ENCODE data around the gene NIT1.

Gene NIT1

GRCh38 chr1:161139766-161140165 lies 21.9 kb downstream of the NIT1 start:
- TF ChIP-seq, protein P1, sequence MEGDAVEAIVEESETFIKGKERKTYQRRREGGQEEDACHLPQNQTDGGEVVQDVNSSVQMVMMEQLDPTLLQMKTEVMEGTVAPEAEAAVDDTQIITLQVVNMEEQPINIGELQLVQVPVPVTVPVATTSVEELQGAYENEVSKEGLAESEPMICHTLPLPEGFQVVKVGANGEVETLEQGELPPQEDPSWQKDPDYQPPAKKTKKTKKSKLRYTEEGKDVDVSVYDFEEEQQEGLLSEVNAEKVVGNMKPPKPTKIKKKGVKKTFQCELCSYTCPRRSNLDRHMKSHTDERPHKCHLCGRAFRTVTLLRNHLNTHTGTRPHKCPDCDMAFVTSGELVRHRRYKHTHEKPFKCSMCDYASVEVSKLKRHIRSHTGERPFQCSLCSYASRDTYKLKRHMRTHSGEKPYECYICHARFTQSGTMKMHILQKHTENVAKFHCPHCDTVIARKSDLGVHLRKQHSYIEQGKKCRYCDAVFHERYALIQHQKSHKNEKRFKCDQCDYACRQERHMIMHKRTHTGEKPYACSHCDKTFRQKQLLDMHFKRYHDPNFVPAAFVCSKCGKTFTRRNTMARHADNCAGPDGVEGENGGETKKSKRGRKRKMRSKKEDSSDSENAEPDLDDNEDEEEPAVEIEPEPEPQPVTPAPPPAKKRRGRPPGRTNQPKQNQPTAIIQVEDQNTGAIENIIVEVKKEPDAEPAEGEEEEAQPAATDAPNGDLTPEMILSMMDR (IDR thresholded peaks at IDR 0.05; ENCODE audit: control insufficient read depth, insufficient read depth, low read depth, low read length, missing control alignments) = peak; percentile 52
- DNase-seq (ENCODE audit: low read depth) = no peak
- no peak overlapping the region for H3K4me3 ChIP-seq (ENCODE audit: control insufficient read depth, low read depth, low read length)

GRCh38 chr1:161140755-161141400 lies 23.0 kb downstream of the NIT1 start:
- no peak overlapping the region for H3K4me3 ChIP-seq (ENCODE audit: control insufficient read depth, low read depth, low read length)
- no peak for DNase-seq (ENCODE audit: low read depth)

GRCh38 chr1:161145832-161146231 lies 27.9 kb downstream of the NIT1 start:
- DNase-seq (ENCODE audit: low read depth) = no peak
- TF ChIP-seq, protein P1 (IDR thresholded peaks at IDR 0.05; ENCODE audit: control insufficient read depth, insufficient read depth, low read depth, low read length, missing control alignments) = no peak
- H3K4me3 ChIP-seq (ENCODE audit: control insufficient read depth, low read depth, low read length) = no peak overlapping the region

More at GRCh38 chr1:161140755-161141400, 23.0 kb downstream of the NIT1 start:
- TF ChIP-seq, protein P1 (IDR thresholded peaks at IDR 0.05; ENCODE audit: control insufficient read depth, insufficient read depth, low read depth, low read length, missing control alignments) = no peak

- peak overlapping the region; percentile 82 for H3K4me3 ChIP-seq (ENCODE audit: control insufficient read depth, low read depth, low read length)
- TF ChIP-seq, protein P1 (IDR thresholded peaks at IDR 0.05; ENCODE audit: control insufficient read depth, insufficient read depth, low read depth, low read length, missing control alignments) = no peak
- no peak for DNase-seq (ENCODE audit: low read depth)
These were observed 35.3 kb downstream of the NIT1 start for GRCh38 chr1:161153176-161153575.

GRCh38 chr1:161153682-161154337 lies 35.9 kb downstream of the NIT1 start, which contains the start of gene UFC1:
Gene UFC1, plus strand, starts transcription at chr1:161153978. Its CDS starts 20 bp downstream, at chr1:161153998.
- DNase-seq (ENCODE audit: low read depth) = peak; percentile 59
- TF ChIP-seq, protein P1 (IDR thresholded peaks at IDR 0.05; ENCODE audit: control insufficient read depth, insufficient read depth, low read depth, low read length, missing control alignments) = no peak

DNA sequence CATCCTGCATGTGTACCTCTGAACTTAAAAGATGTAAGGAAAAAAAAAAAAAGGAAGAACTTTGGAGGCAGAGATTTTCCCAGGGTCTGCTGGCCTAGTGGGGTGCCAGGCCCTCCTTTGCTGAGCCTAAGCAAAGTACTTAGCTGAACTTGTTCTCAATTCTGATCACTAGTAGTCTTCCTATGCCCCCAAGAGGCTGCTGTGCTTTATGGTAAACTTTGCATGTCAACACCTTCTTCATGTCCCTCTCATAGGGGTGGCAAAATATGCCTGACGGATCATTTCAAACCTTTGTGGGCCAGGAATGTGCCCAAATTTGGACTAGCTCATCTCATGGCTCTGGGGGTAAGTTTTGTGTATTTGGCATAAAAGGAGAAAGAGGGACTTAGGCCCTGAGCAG lies 40.0 kb downstream of the NIT1 start:
- DNase-seq (ENCODE audit: low read depth) = no peak
- H3K4me3 ChIP-seq (ENCODE audit: control insufficient read depth, low read depth, low read length) = no peak overlapping the region
- TF ChIP-seq, protein P1 (IDR thresholded peaks at IDR 0.05; ENCODE audit: control insufficient read depth, insufficient read depth, low read depth, low read length, missing control alignments) = no peak

More at GRCh38 chr1:161153682-161154337, 35.9 kb downstream of the NIT1 start, which contains the start of gene UFC1:
- peak within 1 kb of the TSS; percentile 82 for H3K4me3 ChIP-seq (ENCODE audit: control insufficient read depth, low read depth, low read length)

Data from AG09309 (cell line).